Smooth muscle cell of the brain vasculature (primary cell): ENCODE measurements around the gene RRH.

ENCODE experiments used
- DNase-seq: peaks from one replicate; pipeline ENCODE4 v3.0.0-alpha.2; 2012; ENCODE audit warnings: low read depth, low spot score

RRH gene

GRCh38 chr4:109887071-109887470, 59.3 kb downstream of the RRH start:
- no peak for DNase-seq

GRCh38 chr4:109890076-109890475, 62.3 kb downstream of the RRH start:
- DNase-seq, result no peak
